Measurements from ENCODE around the gene ZSCAN21. TPM values are rescaled to one million over a fixed set of nuclear protein-coding genes. Genes with fewer than 3 reads are reported as not detected.
"Not testable (repeated sequence)": the region's sequence is repeated elsewhere in the genome, so short reads cannot be mapped to it uniquely, and the experiment has no call there.

The ZSCAN21 gene
- total RNA-seq, 1 experiment from 2014 or later = 7.3 TPM

DNA sequence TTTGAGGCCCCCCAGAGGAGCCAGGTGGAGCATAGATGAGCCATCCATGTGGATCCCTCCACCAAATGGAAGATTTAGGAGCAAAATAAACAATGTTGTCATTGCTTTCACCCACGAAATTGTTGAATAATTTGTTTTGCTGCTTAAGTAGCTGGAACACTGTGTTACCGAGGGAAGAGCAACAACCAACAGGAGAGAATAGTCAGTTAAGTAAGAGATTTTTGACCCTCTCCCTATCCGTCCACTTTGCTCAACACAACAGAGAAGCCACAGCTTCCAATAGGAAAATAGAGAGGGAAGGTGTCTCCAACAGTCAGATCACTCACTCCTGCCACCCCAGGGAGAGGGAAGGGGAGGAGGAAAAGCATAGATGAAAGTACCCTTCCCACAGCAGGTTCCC is 38.1 kb upstream of the ZSCAN21 start:
- no TSS peak for BruUV-seq (replicated peaks)
- Histone ChIP-seq H3K79me2 (ENCODE audit: low read length) (peaks cover 14% of the 10 kb centered on the region), H3K9me3 (ENCODE audit: low read length) (no peaks in the 10 kb centered on the region), H3K4me2 (ENCODE audit: low read length) (no peak overlapping the region), H3F3A (ENCODE audit: low read length, unreplicated experiment) (no peaks in the 10 kb centered on the region), H3K4me1 (ENCODE audit: insufficient read depth, low read length) (peaks cover 10% of the 10 kb centered on the region; the same call in 1 of the 2 replicates), H3K9ac (ENCODE audit: low read length) (no peak overlapping the region), H3K27me3 (ENCODE audit: low read length) (no peaks in the 10 kb centered on the region), H2AFZ (ENCODE audit: low read length) (no peak overlapping the region), H3K4me3 (ENCODE audit: low read length) (no peak overlapping the region), H4K20me1 (ENCODE audit: low read length) (peaks cover 4% of the 10 kb centered on the region; the same call in 1 of the 2 replicates), H3K9me2 (replicated peaks; ENCODE audit: low read length) (no peaks in the 10 kb centered on the region), H3K27ac (ENCODE audit: low read length) (no peak overlapping the region), H3K36me3 (ENCODE audit: low read depth, low read length) (no peaks in the 10 kb centered on the region)
- no peak for ATAC-seq
- ChIA-PET CTCF (no interaction called here), POLR2A (ENCODE audit: unreplicated experiment) (no interaction called here)
- no peak for TF ChIP-seq EZH2phosphoT487 (IDR thresholded peaks at IDR 0.05; ENCODE audit: borderline replicate concordance, low read length)
- TF ChIP-seq EZH2 (IDR thresholded peaks at IDR 0.05; ENCODE audit: low read length, unreplicated experiment) = no peak
- TF ChIP-seq, protein P1, sequence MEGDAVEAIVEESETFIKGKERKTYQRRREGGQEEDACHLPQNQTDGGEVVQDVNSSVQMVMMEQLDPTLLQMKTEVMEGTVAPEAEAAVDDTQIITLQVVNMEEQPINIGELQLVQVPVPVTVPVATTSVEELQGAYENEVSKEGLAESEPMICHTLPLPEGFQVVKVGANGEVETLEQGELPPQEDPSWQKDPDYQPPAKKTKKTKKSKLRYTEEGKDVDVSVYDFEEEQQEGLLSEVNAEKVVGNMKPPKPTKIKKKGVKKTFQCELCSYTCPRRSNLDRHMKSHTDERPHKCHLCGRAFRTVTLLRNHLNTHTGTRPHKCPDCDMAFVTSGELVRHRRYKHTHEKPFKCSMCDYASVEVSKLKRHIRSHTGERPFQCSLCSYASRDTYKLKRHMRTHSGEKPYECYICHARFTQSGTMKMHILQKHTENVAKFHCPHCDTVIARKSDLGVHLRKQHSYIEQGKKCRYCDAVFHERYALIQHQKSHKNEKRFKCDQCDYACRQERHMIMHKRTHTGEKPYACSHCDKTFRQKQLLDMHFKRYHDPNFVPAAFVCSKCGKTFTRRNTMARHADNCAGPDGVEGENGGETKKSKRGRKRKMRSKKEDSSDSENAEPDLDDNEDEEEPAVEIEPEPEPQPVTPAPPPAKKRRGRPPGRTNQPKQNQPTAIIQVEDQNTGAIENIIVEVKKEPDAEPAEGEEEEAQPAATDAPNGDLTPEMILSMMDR (conservative IDR thresholded peaks at IDR 0.05; ENCODE audit: low read depth, low read length) = no peak
- intact Hi-C loops (cut with micrococcal nuclease) = no loop called here
- DNase-seq = no peak

DNA sequence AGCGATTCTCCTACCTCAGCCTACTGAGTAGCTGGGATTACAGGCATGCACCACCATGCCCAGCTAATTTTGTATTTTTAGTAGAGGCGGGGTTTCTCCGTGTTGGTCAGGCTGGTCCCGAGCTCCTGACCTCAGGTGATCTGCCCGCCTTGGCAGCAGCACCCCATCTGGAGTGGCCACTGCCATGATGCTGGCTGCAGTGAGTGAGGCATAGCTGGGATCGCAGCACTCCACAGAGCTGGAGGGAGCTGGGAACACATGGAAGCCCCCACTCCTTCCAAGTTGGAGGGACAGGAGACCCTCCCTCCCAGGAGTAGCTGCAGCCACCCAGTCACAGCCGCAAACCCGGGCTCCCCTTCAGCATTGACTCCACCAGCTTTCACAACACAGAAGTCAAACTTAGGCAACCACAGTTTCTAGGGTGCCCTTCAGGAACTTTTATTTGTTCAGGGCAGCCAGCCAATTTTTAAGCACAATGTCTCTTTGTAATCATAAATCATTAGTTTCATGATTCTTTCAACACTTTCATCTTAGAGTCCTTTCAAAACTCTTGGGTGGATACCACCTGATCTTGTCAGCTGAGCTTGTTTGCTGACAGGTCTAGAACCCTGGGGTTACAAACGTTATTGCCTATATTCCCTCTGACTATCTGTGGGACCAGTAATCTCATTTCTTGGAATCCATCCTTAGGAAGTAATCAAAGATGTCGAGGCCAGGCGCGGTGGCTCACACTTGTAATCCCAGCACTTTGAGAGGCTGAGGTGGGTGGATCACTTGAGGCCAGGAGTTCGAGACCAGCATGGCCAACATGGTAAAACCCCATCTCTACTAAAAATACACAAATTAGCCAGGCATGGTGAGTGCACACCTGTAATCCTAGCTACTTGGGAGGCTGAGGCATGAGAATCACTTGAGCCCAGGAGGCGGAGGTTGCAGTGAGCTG is 36.9 kb upstream of the ZSCAN21 start:
- POLR2A ChIA-PET (ENCODE audit: unreplicated experiment); H4K20me1 ChIP-seq (ENCODE audit: low read length); DNase-seq; H3K36me3 ChIP-seq (ENCODE audit: low read depth, low read length); H3K4me3 ChIP-seq (ENCODE audit: low read length); H3K9me2 ChIP-seq (replicated peaks; ENCODE audit: low read length); H3K9ac ChIP-seq (ENCODE audit: low read length); H3F3A ChIP-seq (ENCODE audit: low read length, unreplicated experiment); H3K27me3 ChIP-seq (ENCODE audit: low read length); CTCF ChIA-PET; BruUV-seq (replicated peaks); H3K9me3 ChIP-seq (ENCODE audit: low read length); H3K27ac ChIP-seq (ENCODE audit: low read length); intact Hi-C loops (cut with micrococcal nuclease); ATAC-seq: not testable (repeated sequence)
- H3K4me1 ChIP-seq (ENCODE audit: insufficient read depth, low read length) = peaks cover 22% of the 10 kb centered on the region
- peak overlapping the region; percentile 61; the same call in 1 of the 2 replicates for H2AFZ ChIP-seq (ENCODE audit: low read length)
- peak overlapping the region; percentile 31; the same call in 1 of the 2 replicates for H3K4me2 ChIP-seq (ENCODE audit: low read length)
- H3K79me2 ChIP-seq (ENCODE audit: low read length) = peaks cover 26% of the 10 kb centered on the region

DNA sequence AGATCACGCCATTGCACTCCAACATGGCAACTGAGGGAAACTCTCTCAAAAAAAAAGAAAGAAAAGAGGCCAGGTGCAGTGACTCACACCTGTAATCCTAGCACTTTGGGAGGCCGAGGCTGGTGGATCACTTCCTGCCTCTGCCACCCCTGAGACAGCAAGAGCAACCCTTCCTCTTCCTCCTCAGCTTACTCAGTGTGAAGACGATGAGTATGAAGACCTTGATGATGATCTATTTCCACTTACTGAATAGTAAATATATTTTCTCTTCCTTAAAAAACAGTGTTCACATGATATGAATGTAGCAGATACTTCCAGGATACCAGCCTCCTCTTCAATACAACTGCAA is 36.3 kb upstream of the ZSCAN21 start:
- Histone ChIP-seq H3K79me2 (ENCODE audit: low read length) (peaks cover 32% of the 10 kb centered on the region), H3K9me3 (ENCODE audit: low read length) (no peaks in the 10 kb centered on the region), H3K4me2 (ENCODE audit: low read length) (peak overlapping the region; percentile 31; the same call in 1 of the 2 replicates), H3F3A (ENCODE audit: low read length, unreplicated experiment) (no peaks in the 10 kb centered on the region), H3K4me1 (ENCODE audit: insufficient read depth, low read length) (peaks cover 25% of the 10 kb centered on the region), H3K27ac (ENCODE audit: low read length) (no peak overlapping the region), H3K36me3 (ENCODE audit: low read depth, low read length) (no peaks in the 10 kb centered on the region; the same call in 1 of the 2 replicates), H3K4me3 (ENCODE audit: low read length) (no peak overlapping the region), H3K9ac (ENCODE audit: low read length) (no peak overlapping the region), H3K9me2 (replicated peaks; ENCODE audit: low read length) (no peaks in the 10 kb centered on the region), H2AFZ (ENCODE audit: low read length) (peak overlapping the region; percentile 61), H3K27me3 (ENCODE audit: low read length) (no peaks in the 10 kb centered on the region), H4K20me1 (ENCODE audit: low read length) (peaks cover 14% of the 10 kb centered on the region)
- intact Hi-C loops (cut with micrococcal nuclease) = no loop called here
- TF ChIP-seq EZH2 (IDR thresholded peaks at IDR 0.05; ENCODE audit: low read length, unreplicated experiment) = no peak
- no peak for TF ChIP-seq EZH2phosphoT487 (IDR thresholded peaks at IDR 0.05; ENCODE audit: borderline replicate concordance, low read length)
- TF ChIP-seq, protein P1 (conservative IDR thresholded peaks at IDR 0.05; ENCODE audit: low read depth, low read length) = no peak
- ChIA-PET POLR2A (ENCODE audit: unreplicated experiment) (no interaction called here), CTCF (no interaction called here)
- DNase-seq = peak; percentile 50
- no TSS peak for BruUV-seq (replicated peaks)
- no peak for ATAC-seq
